HepG2 (cell line): ENCODE data around the gene MEG3. TPM values are rescaled to one million over a fixed set of nuclear protein-coding genes. Genes with fewer than 3 reads are reported as not detected.

Experiments
- ATAC-seq: fragments of 200-7000 bp; cut with Tn5 transposase; 3 replicates; pipeline ENCODE4 v1.9.1; 2020; ENCODE audit warnings: mild to moderate bottlenecking, moderate library complexity
- BruUV-seq: library from RNA; stranded (reverse); fragments of 400-500 nt; replicated peaks from 2 replicates; lab custom pipeline; 2021; lab: Mats Ljungman, UMichigan
- CTCF ChIA-PET: fragments of 300-600 bp; formaldehyde crosslinking; extraction: SDS; loops from one replicate; lab custom pipeline; 2021; ENCODE audit warnings: low total read pairs, inconsistent platforms, low intra/inter-chr PET ratio; lab: Yijun Ruan, JAX
- POLR2A ChIA-PET: fragments of 350-600 bp; sonication (Branson Sonifier 250); formaldehyde crosslinking; loops from one replicate; lab custom pipeline; 2020; ENCODE audit warnings: antibody characterized with exemption, inconsistent platforms; lab: Yijun Ruan, JAX
- DNase-seq: peaks from one replicate; pipeline ENCODE4 v3.0.0-alpha.2; 2015; ENCODE audit warnings: low spot score
- FAIRE-seq: peaks from 3 replicates; lab custom pipeline; 2011; peaks lifted over from hg19 to GRCh38; lab: Jason Lieb, UNC
- H2AFZ ChIP-seq: one replicate; pipeline ENCODE4 v1.6.1; 2011; ENCODE audit warnings: low read length, inconsistent platforms
- H3K27ac ChIP-seq: fragments of 300-600 bp; 3 replicates; pipeline ENCODE4 v1.8.0; 2011; ENCODE audit warnings: mixed run types, mild to moderate bottlenecking, mixed read lengths, low read length, inconsistent platforms; ENCODE audit not compliant: insufficient read depth; ENCODE audit errors: extremely low read length
- H3K27me3 ChIP-seq, 2 experiments: fragments of 200-600 bp in 1 of 2; 2 replicates in 1 of 2; 3 replicates in 1 of 2; pipeline versions ENCODE4 v1.6.0 to v1.8.0; 2011; ENCODE audit warnings: low read length in 2 of 2, mild to moderate bottlenecking in 2 of 2, moderate library complexity in 2 of 2, inconsistent platforms in 1 of 2; ENCODE audit not compliant: insufficient read depth in 2 of 2, control insufficient read depth in 1 of 2
- H3K36me3 ChIP-seq, 2 experiments: fragments of 200-600 bp in 1 of 2; replicated peaks in 1 of 2; 2 replicates in 1 of 2; 3 replicates in 1 of 2; pipeline versions ENCODE4 v1.5.1 to v1.8.0; 2011; ENCODE audit warnings: low read length in 2 of 2, inconsistent platforms in 1 of 2; ENCODE audit not compliant: insufficient read depth in 2 of 2, control insufficient read depth in 1 of 2
- H3K4me1 ChIP-seq: 2 replicates; pipeline ENCODE4 v1.5.1; 2012; ENCODE audit warnings: low read length, inconsistent platforms; ENCODE audit not compliant: insufficient read depth
- H3K4me2 ChIP-seq: 2 replicates; pipeline ENCODE4 v1.6.0; 2011; ENCODE audit warnings: low read depth, low read length, inconsistent platforms
- H3K4me3 ChIP-seq, 3 experiments: fragments of 200-600 bp in 1 of 3; sonication (generic), shearing (Covaris generic) in 1 of 3; replicated peaks in 1 of 3; 2 replicates each; pipeline ENCODE4 v1.5.1; 2011 to 2016; ENCODE audit warnings: low read length in 3 of 3, inconsistent platforms in 2 of 3, low read depth in 2 of 3, mild to moderate bottlenecking in 2 of 3, control low read depth in 1 of 3, mixed read lengths in 1 of 3; ENCODE audit not compliant: insufficient read depth in 1 of 3
- H3K79me2 ChIP-seq: one replicate; pipeline ENCODE4 v1.6.1; 2011; ENCODE audit warnings: low read length, inconsistent platforms; ENCODE audit not compliant: insufficient read depth
- H3K9ac ChIP-seq: 2 replicates; pipeline ENCODE4 v1.6.0; 2011; ENCODE audit warnings: mild to moderate bottlenecking, low read depth, low read length, inconsistent platforms; ENCODE audit not compliant: insufficient read depth
- H3K9me3 ChIP-seq: 2 replicates; pipeline ENCODE4 v1.5.1; 2012; ENCODE audit warnings: mild to moderate bottlenecking, low read length
- H4K20me1 ChIP-seq: 2 replicates; pipeline ENCODE4 v1.6.0; 2011; ENCODE audit warnings: inconsistent platforms, mild to moderate bottlenecking, low read length, moderate library complexity; ENCODE audit not compliant: insufficient read depth
- ARHGAP35 ChIP-seq: sonication (generic); formaldehyde crosslinking; IDR thresholded peaks from 2 replicates; pipeline ENCODE4 v1.9.0; 2022; ENCODE audit warnings: mild to moderate bottlenecking, inconsistent platforms, moderate library complexity, missing genetic modification reagents, borderline replicate concordance
- ERF ChIP-seq: IDR thresholded peaks from 2 replicates; pipeline ENCODE4 v1.6.1; 2018; ENCODE audit warnings: missing biosample characterization, missing genetic modification reagents
- FOXM1 ChIP-seq: sonication (generic); formaldehyde crosslinking; IDR thresholded peaks from 2 replicates; pipeline ENCODE4 v1.5.0; 2020; ENCODE audit warnings: missing genetic modification reagents
- HMG20B ChIP-seq: conservative IDR thresholded peaks from 2 replicates; pipeline ENCODE4 v1.6.1; 2016; ENCODE audit warnings: missing genetic modification reagents, missing compliant biosample characterization
- JUNB ChIP-seq: sonication (generic); formaldehyde crosslinking; IDR thresholded peaks from 2 replicates; pipeline ENCODE4 v1.8.0; 2022; ENCODE audit warnings: missing genetic modification reagents, mild to moderate bottlenecking, borderline replicate concordance
- KLF11 ChIP-seq: IDR thresholded peaks from 2 replicates; pipeline ENCODE4 v1.6.1; 2016; ENCODE audit warnings: missing compliant biosample characterization
- MAZ ChIP-seq, 2 experiments: sonication (generic) in 1 of 2; formaldehyde crosslinking in 1 of 2; IDR thresholded peaks; 2 replicates each; pipeline versions ENCODE4 v1.5.0 to v1.6.1; 2012 to 2020; ENCODE audit warnings: low read depth in 2 of 2, mild to moderate bottlenecking in 2 of 2, borderline replicate concordance in 1 of 2, improper control_type of control experiment in 1 of 2, low read length in 1 of 2, missing genetic modification reagents in 1 of 2, moderate library complexity in 1 of 2
- MTA3 ChIP-seq: sonication (generic); formaldehyde crosslinking; IDR thresholded peaks from 2 replicates; pipeline ENCODE4 v1.4.0; 2020; ENCODE audit warnings: missing genetic modification reagents
- NBN ChIP-seq: fragments of 450-650 bp; conservative IDR thresholded peaks from 2 replicates; pipeline ENCODE4 v1.6.1; 2017
- SCMH1 ChIP-seq: sonication (generic); formaldehyde crosslinking; IDR thresholded peaks from 2 replicates; pipeline ENCODE4 v1.9.0; 2021; ENCODE audit warnings: missing genetic modification reagents, mild to moderate bottlenecking, borderline replicate concordance
- ZBTB3 ChIP-seq: sonication (generic); formaldehyde crosslinking; IDR thresholded peaks from 2 replicates; pipeline ENCODE4 v1.4.0; 2020; ENCODE audit warnings: low read depth, mild to moderate bottlenecking, moderate library complexity, missing genetic modification reagents, borderline replicate concordance
- ZFP36L2 ChIP-seq: sonication (generic); formaldehyde crosslinking; IDR thresholded peaks from 2 replicates; pipeline ENCODE4 v1.4.0; 2020; ENCODE audit warnings: missing genetic modification reagents
- ZFP62 ChIP-seq: sonication (generic); formaldehyde crosslinking; IDR thresholded peaks from 2 replicates; pipeline ENCODE4 v1.4.0; 2020; ENCODE audit warnings: missing genetic modification reagents
- ZNF292 ChIP-seq: sonication (generic); formaldehyde crosslinking; IDR thresholded peaks from 2 replicates; pipeline ENCODE4 v1.8.1; 2022; ENCODE audit warnings: mild to moderate bottlenecking, low read depth, missing genetic modification reagents, borderline replicate concordance
- WGBS: methylation state at CpG from one replicate; pipeline ENCODE4 v1.1.6; 2017; ENCODE audit warnings: low lambda C conversion rate; 5-methylcytosine and 5-hydroxymethylcytosine counted together
- in situ Hi-C: cut with HindIII; loops from 2 replicates; pipeline ENCODE4 v1.10.0; 2017; ENCODE audit warnings: low pct_unique_long_range_greater_than_20kb; ENCODE audit not compliant: extremely low pct_ligation_motif_present
- intact Hi-C: fragments of 100-400 bp; cut with micrococcal nuclease; formaldehyde crosslinking; loops from one replicate; pipeline ENCODE4 v1.10.0; 2022; ENCODE audit not compliant: unreplicated experiment
- polyA plus RNA-seq, 8 experiments: library from polyadenylated mRNA; depleted of rRNA in 3 of 8; stranded (reverse) in 7 of 8; unstranded in 1 of 8; fragments of >200 nt; fragmentation: Illumina TruSeq in 4 of 8; extraction: Trizol in 4 of 8; gene quantifications; 2 replicates each; pipeline versions ENCODE4 v1.2.1 to v1.2.3, GENCODE V29; 2011 to 2016; ENCODE audit warnings: low read depth in 4 of 8, missing spikeins in 1 of 8, mixed read lengths in 1 of 8; ENCODE audit not compliant: insufficient read depth in 1 of 8
- total RNA-seq, 5 experiments: library from RNA; depleted of rRNA; stranded (reverse); fragments of >200 nt; fragmentation: Illumina TruSeq; extraction: Trizol; gene quantifications; 2 replicates each; pipeline ENCODE4 v1.2.3, GENCODE V29; 2016; ENCODE audit warnings: low read depth in 1 of 5
- TF ChIP-seq, protein P1 (sequence below): sonication (generic); formaldehyde crosslinking; IDR thresholded peaks from 2 replicates; pipeline ENCODE4 v1.8.0; 2022; ENCODE audit warnings: missing genetic modification reagents, mild to moderate bottlenecking, inconsistent platforms, borderline replicate concordance
- TF ChIP-seq, protein P2 (sequence below): sonication (generic); formaldehyde crosslinking; conservative IDR thresholded peaks from 2 replicates; pipeline ENCODE4 v1.4.0; 2020; ENCODE audit warnings: missing genetic modification reagents

MEG3 gene
- total and polyA plus RNA-seq, 2 of the 13 experiments (the other 11 are each of a cell fraction or from before 2014, with no cell fraction given) = 0.17 TPM; not detected in 1

DNA sequence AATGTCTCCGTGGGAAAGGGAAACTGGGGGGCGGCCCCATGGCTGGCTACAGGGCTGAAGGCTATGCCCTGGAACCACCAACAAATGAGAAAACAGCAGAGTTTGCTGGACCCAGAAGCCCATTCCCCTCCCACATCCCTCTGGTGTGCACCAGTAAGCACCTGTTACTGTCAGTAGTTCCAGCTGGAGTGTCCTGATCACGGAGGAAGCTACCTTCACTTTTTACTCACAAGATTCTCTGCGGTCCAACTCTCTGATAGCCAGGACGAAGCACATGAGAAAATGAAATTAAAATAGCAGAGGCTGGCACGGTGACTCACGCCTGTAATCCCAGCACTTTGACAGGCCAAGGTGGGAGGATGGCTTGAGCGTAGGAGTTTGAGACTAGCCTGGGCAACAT, 22.7 kb upstream of the MEG3 start:
- H3K27me3 ChIP-seq = no peaks in the 10 kb centered on the region
- intact Hi-C loops (no loop called here), in situ Hi-C loops (no loop called here)
- ChIA-PET POLR2A (interaction anchor here (6.3 kb wide), 1 partner anchor 14 kb away, joined by 33 read pairs; no protein-coding TSS in a partner anchor), CTCF (no interaction called here)
- no peaks in the 10 kb centered on the region for H4K20me1 ChIP-seq
- BruUV-seq = no TSS peak
- H3K9me3 ChIP-seq = peaks cover 11% of the 10 kb centered on the region
- H3K36me3 ChIP-seq = no peaks in the 10 kb centered on the region
- peaks cover 6% of the 10 kb centered on the region; the same call in 1 of the 2 replicates for H3K4me1 ChIP-seq
- ATAC-seq = no peak
- H3K4me3 ChIP-seq = no peak overlapping the region
- 95% methylated on average over 7 of the region's 8 CpGs for WGBS
- H3K27ac ChIP-seq = no peak overlapping the region
- TF ChIP-seq MTA3 (CRISPR knock-in tag) = no peak
- no peak for TF ChIP-seq HMG20B (CRISPR knock-in tag)
- TF ChIP-seq, protein P1, sequence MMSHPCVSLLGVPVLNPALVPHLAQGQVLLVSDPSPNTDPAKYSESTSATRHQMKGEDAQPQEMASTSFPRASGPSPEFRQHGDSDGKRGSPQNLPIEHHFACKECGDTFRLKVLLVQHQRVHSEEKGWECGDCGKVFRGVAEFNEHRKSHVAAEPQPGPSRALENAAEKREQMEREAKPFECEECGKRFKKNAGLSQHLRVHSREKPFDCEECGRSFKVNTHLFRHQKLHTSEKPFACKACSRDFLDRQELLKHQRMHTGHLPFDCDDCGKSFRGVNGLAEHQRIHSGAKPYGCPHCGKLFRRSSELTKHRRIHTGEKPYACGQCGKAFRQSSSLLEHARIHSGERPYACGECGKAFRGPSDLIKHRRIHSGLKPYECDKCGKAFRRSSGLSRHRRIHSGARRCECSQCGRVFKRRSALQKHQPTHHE (CRISPR knock-in tag) = no peak
- TF ChIP-seq ERF (CRISPR knock-in tag) = no peak
- no peak for TF ChIP-seq ZFP62 (CRISPR knock-in tag)
- TF ChIP-seq, protein P2, sequence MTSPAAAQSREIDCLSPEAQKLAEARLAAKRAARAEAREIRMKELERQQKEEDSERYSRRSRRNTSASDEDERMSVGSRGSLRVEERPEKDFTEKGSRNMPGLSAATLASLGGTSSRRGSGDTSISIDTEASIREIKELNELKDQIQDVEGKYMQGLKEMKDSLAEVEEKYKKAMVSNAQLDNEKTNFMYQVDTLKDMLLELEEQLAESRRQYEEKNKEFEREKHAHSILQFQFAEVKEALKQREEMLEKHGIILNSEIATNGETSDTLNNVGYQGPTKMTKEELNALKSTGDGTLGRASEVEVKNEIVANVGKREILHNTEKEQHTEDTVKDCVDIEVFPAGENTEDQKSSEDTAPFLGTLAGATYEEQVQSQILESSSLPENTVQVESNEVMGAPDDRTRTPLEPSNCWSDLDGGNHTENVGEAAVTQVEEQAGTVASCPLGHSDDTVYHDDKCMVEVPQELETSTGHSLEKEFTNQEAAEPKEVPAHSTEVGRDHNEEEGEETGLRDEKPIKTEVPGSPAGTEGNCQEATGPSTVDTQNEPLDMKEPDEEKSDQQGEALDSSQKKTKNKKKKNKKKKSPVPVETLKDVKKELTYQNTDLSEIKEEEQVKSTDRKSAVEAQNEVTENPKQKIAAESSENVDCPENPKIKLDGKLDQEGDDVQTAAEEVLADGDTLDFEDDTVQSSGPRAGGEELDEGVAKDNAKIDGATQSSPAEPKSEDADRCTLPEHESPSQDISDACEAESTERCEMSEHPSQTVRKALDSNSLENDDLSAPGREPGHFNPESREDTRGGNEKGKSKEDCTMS = no peak
- TF ChIP-seq ZFP36L2 (CRISPR knock-in tag) = no peak
- TF ChIP-seq SCMH1 (CRISPR knock-in tag) = no peak
- TF ChIP-seq JUNB = no peak
- TF ChIP-seq NBN = no peak
- TF ChIP-seq ZBTB3 (CRISPR knock-in tag) = no peak
- TF ChIP-seq MAZ (IDR thresholded peaks at IDR 0.05; ENCODE audit: borderline replicate concordance, low read depth, low read length) = no peak
- no peak for TF ChIP-seq MAZ (CRISPR knock-in tag; IDR thresholded peaks at IDR 0.05; ENCODE audit: low read depth)
- no peak for TF ChIP-seq ZNF292 (CRISPR knock-in tag)
- TF ChIP-seq KLF11 = no peak
- TF ChIP-seq ARHGAP35 (CRISPR knock-in tag) = no peak
- no peak for TF ChIP-seq FOXM1 (CRISPR knock-in tag)
- no peaks in the 10 kb centered on the region for H3K79me2 ChIP-seq
- no peak overlapping the region for H3K9ac ChIP-seq
- no peak for FAIRE-seq
- DNase-seq = no peak
- no peak overlapping the region for H2AFZ ChIP-seq
- H3K4me2 ChIP-seq = no peak overlapping the region
